ENCODE measurements around the gene PIK3R1.

DNA sequence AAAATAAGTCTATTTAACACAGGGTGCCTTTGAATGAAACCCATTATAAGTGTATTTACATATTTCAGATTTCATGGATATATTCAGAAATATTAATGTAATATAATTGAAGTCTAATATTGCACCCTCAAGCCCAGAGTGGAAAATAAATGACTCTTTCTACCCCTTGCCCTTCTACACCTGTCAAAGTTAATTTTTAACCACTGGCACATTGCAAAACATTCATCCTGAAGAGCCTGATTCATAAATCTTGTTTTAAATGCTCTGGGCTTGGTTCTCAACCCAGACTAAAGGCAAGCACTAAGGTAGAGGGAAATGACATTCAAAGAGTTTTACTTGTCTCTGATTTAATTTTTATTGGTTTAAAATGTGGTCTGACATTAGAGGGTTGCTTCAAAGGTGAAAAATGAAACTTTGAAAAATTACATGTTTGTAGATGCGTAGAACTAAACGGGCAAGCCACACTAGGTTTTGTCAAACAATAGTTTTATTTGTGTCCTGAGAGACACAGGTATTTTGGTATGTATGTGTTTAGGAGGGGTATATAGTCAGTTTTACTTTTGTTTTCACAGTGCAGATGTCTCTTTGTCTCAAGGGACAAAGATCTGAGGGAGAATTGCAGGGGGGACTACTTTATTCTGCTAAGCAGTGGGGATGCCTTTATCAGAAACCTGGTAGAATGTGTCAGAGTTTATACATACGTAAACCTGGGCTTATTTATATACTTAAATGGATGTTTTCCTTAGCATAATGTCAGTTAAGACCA lies 69.7 kb downstream of the PIK3R1 start:
- no peak for TF ChIP-seq CTCF (IDR thresholded peaks at IDR 0.05; ENCODE audit: low read depth, low read length, poor library complexity, severe bottlenecking)
- TF ChIP-seq EZH2phosphoT487 (IDR thresholded peaks at IDR 0.05; ENCODE audit: borderline replicate concordance, low read length): no peak
